Activated T-cell treated with anti-CD3 and anti-CD28 coated beads, Interleukin-2, amount 50 U/mL, for 24 hours (primary cell): Measurements from ENCODE around the gene SNAPC2.
A peak's percentile ranks its signal among the peaks of the same experiment; 100 is the strongest.

Source experiments
- DNase-seq: peaks from one replicate; pipeline ENCODE4 v3.0.0-alpha.2; 2020
- H3K27ac Mint-ChIP-seq: 2 replicates; pipeline ENCODE4 v1.8.0; 2020; ENCODE audit warnings: mild to moderate bottlenecking, mixed read lengths
- H3K27me3 Mint-ChIP-seq: 2 replicates; pipeline ENCODE4 v1.8.0; 2020; ENCODE audit warnings: mixed read lengths
- H3K36me3 Mint-ChIP-seq: 2 replicates; pipeline ENCODE4 v1.8.0; 2020; ENCODE audit warnings: low read depth, mixed read lengths
- H3K4me1 Mint-ChIP-seq: 2 replicates; pipeline ENCODE4 v1.8.0; 2020; ENCODE audit warnings: low read depth, mixed read lengths
- H3K4me3 Mint-ChIP-seq: 2 replicates; pipeline ENCODE4 v1.8.0; 2020; ENCODE audit warnings: mild to moderate bottlenecking, moderate library complexity, mixed read lengths
- H3K9me3 Mint-ChIP-seq: 2 replicates; pipeline ENCODE4 v1.8.0; 2020; ENCODE audit warnings: mixed read lengths

Gene SNAPC2

DNA sequence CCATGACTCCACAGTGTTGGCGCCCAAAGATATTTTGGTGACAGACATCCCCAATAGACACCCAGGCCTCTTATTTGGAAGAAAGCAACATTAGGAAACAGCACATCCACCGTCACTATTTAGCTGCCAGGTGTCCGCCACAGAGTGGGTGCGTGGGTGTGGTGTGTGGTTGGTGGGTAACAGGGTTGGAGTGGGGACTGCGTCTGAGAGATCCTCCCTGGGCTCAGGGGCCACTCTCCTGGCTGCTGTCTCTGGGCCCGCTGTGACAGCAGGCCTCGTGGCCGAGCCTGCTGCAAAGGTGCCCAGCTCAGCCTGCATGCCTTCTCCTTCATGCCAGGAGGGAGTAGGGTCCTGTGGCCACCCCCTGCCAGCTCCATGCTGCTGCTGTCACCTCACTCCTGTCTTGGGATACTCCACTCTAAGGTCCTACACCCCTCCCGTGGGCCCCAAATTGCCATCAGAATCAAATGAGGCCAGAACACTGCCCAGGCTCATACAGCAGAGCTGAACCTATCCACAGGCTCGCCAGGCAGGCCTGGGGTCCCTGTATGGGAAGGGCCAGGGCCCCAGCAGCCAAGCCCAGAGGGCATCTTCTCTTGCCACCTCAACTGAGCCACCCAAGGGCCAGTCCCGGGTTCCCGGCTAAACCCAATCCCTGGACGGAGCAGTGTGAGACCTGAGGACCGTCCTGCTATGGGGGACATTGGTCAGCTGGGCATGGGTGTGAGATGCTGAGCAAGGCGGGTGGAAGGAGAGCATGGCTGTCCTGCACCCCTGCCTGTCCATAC is 48.1 kb downstream of the SNAPC2 start:
- H3K4me3 Mint-ChIP-seq = no peak overlapping the region
- H3K27me3 Mint-ChIP-seq = no peaks in the 10 kb centered on the region
- peaks cover 84% of the 10 kb centered on the region for H3K36me3 Mint-ChIP-seq
- no peak overlapping the region for H3K27ac Mint-ChIP-seq
- H3K4me1 Mint-ChIP-seq = no peaks in the 10 kb centered on the region
- H3K9me3 Mint-ChIP-seq = no peaks in the 10 kb centered on the region
- no peak for DNase-seq

DNA sequence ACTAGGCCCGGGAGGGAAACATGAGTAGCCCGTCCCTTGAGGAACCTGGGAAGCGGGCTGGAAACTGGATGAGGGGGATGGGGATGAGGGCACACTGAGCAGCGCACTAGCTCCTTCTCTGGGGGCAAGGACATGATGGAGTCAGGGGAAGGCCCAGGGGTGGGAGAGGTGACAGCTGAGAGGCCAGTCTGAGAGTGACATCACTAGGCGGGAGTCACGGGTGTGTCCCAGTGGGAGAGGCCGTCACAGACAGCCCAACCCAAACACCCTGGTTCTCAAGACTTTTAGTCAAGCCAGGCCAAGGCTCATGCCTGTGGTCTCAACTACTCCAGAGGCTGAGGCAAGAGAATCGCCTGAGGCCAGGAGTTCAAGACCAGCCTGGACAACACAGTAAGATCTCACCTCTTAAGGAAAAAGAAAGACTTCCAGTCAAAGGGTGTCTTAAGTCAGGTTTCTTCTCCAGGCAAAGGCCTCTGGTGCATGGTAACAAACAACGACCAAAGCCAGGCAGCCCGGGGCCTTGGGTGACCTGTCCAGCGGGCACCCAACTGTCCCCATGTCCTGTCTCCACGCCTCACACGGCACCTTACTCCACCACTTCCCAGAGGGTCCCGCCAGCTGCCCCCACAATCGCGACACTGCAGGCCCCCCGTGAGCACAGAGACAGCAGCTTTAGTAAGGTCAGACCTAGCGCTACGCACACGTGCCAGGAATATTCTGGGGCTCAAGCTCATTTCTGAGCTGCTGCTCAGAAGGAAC is 48.8 kb downstream of the SNAPC2 start:
- no peaks in the 10 kb centered on the region for H3K4me1 Mint-ChIP-seq
- no peak for DNase-seq
- H3K4me3 Mint-ChIP-seq = no peak overlapping the region
- H3K27ac Mint-ChIP-seq = no peak overlapping the region
- no peaks in the 10 kb centered on the region for H3K27me3 Mint-ChIP-seq
- H3K9me3 Mint-ChIP-seq = no peaks in the 10 kb centered on the region
- peaks cover 83% of the 10 kb centered on the region for H3K36me3 Mint-ChIP-seq

DNA sequence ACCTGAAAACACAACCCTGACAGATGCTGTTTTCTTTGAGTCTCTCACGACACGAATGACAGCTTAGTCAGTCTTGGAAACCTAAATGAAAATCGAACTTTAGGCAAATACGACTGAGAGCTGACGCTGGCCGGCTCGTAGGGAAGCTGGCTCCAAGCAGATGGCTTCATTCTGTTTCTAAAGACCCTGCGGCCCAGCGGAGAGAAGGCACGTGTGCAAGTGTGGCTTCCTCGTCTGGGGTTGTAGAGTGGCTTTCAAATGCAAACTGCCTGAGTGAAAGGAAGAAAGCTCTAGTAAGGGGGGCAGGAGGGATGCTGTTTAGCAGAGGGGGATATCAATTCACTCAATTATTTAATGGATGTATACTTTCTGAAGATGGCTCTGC is 49.4 kb downstream of the SNAPC2 start:
- no peak overlapping the region for H3K27ac Mint-ChIP-seq
- no peaks in the 10 kb centered on the region for H3K4me1 Mint-ChIP-seq
- no peaks in the 10 kb centered on the region for H3K27me3 Mint-ChIP-seq
- no peak overlapping the region for H3K4me3 Mint-ChIP-seq
- DNase-seq = no peak
- H3K9me3 Mint-ChIP-seq = no peaks in the 10 kb centered on the region
- H3K36me3 Mint-ChIP-seq = peaks cover 84% of the 10 kb centered on the region

DNA sequence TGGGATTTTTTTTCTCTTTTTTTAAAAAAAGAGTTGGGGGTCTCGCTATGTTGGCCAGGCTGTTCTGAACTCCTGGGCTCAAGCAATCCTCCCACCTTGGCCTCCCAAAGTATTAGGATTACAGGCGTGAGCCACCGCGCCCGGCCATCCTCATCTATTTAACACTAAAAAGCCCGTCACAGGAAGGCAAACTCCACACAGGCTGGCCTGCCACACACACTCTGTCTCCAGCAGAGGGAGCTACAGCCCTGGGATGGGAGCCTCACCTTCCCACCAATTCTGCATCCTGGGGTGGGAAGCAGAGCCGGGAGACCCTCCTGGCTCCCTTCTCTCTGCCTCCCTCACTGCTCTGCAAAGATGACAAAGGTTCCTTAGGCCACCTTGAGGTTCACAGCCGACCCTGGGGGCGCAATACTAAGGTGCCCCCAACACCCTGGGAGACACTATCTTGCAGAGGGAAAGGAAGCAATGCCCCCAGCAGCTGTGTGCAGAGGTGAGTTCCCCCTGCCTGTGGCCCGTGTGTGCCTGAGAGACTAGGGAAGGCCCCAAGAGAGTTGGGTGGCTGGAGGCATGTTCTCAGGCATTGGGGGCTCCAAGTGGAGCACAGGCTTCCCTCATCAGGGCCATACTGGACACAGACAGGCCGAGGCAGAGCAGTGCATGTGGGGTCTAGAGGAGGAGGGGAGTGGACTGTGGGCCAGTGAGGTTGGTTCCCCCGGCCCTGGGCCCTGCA is 50.7 kb downstream of the SNAPC2 start:
- H3K27me3 Mint-ChIP-seq = no peaks in the 10 kb centered on the region
- no peaks in the 10 kb centered on the region for H3K9me3 Mint-ChIP-seq
- no peak overlapping the region for H3K27ac Mint-ChIP-seq
- no peak overlapping the region for H3K4me3 Mint-ChIP-seq
- H3K4me1 Mint-ChIP-seq = no peaks in the 10 kb centered on the region
- peaks cover 84% of the 10 kb centered on the region for H3K36me3 Mint-ChIP-seq
- DNase-seq = peak; percentile 42

DNA sequence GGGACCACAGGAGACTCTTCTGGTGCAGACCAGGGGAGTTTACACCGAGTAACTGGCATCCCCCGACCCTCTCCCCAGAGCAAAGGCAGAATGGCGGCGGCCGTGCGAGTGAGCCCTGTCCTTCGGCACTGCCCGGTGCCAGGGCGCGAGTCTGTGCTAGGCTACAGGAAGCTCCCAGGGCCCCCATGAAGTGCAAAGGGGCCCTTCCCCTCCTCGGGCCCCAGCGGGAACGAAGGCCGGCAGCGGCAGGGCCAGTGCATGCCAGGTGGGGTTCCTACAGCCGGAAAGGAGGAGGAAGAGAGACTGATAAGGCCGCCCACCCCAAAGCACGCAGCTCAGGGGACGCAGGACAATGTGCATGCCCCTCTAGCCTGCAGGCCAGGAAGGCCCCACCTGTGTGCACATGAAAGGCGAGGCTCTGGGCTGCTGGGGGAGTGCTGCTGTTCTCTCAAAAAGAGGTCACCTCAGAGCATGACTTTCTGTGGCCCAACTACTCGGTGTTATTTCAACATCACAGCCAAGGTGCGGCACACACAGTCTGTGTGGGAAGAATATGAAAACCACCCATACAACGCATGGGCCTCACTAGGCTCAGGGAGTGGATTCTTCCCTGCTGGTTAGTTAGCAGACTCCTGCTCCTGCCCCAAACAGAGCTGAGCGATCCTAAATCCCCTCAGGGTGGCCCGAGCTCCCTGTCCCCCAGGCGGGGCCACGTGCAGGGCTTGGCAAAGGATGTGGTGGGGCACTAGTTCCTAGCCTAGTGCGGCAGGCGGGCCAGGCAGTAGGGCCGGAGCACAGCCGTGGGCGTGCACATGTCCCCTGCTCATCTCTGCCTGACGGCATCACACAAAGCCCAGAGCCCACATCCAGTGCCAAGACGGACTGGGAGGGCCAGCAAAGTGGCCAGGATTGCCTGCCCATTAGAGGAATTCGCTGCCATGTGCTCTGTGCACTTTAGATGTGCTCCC is 51.7 kb downstream of the SNAPC2 start:
- Mint-ChIP-seq H3K27ac (no peak overlapping the region), H3K4me1 (no peaks in the 10 kb centered on the region), H3K4me3 (no peak overlapping the region), H3K27me3 (no peaks in the 10 kb centered on the region), H3K9me3 (no peaks in the 10 kb centered on the region), H3K36me3 (peaks cover 80% of the 10 kb centered on the region)
- DNase-seq = no peak
